Measurements from ENCODE around the gene TMEM178B.

TMEM178B gene

DNA sequence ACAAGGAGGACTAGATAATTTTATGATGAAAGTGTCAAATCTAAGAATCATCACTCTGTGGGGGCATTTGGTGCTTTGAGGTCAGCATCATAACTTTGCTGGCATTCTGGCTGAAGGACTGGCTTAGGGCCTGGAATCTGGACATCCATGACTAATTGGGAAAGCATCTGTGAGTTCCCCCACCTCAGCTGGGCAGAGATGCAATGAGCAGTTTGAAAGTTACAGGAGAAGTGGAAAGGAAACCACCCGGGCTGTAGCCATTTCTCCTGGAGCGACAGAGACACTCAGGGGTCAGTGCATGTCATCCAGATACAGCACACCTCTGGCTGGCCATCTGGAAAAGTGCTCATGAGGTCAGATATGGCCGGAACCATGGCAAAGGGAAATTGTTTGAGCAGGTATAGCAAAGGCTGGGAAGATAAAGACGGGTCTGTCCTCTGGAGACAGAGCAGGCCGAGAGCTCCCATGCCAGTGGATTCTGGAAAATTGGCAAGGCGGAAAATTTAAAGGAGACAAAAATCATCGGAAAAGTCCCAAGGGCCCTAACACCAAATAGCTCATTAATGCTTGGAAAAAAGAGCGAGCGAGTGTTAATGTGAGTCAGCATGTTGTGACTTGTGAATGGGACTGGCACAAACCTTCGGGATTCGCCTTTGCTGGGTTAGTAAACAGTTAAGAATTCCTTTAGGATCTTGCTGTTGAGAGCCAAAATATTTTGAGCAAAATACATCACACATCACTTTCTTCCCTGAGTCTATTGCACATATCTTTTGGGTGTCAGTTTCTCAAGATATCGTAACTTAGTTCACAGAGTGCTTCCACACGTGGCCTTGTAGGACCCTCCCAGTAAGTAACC is 288.9 kb downstream of the TMEM178B start:
- Histone ChIP-seq H3K4me3 (ENCODE audit: low read depth in 1 of 2, low read length in 1 of 2) (no peak overlapping the region), H3K27ac (no peak overlapping the region)

DNA sequence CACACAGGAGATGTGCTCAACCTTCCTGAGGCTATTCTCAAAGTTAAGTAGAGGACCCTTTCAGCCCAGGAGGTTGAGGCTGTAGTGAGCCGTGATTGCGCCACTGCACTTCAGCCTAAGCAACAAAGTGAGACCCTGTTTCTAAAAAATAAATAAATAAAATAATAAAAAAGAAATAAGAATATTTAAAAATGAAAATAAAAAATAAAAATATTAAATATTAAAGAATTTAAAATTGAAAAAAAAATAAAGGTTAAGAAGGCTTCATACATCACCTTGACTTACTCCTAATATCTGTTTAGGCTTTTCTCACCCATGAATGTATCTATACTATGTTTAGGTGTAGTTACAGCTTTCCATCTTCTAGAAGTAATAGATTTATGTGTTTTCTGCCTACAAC is 289.9 kb downstream of the TMEM178B start:
- Histone ChIP-seq H3K4me3 (ENCODE audit: low read depth in 1 of 2, low read length in 1 of 2) (no peak overlapping the region), H3K27ac (no peak overlapping the region), H3K36me3 (no peaks in the 10 kb centered on the region), H3K4me1 (ENCODE audit: control insufficient read depth in 1 of 2, insufficient read depth in 1 of 2, low read depth in 1 of 2, low read length in 1 of 2) (no peaks in the 10 kb centered on the region), H3K27me3 (no peaks in the 10 kb centered on the region), H3K9me3 (no peaks in the 10 kb centered on the region)
- TF ChIP-seq, protein P1, sequence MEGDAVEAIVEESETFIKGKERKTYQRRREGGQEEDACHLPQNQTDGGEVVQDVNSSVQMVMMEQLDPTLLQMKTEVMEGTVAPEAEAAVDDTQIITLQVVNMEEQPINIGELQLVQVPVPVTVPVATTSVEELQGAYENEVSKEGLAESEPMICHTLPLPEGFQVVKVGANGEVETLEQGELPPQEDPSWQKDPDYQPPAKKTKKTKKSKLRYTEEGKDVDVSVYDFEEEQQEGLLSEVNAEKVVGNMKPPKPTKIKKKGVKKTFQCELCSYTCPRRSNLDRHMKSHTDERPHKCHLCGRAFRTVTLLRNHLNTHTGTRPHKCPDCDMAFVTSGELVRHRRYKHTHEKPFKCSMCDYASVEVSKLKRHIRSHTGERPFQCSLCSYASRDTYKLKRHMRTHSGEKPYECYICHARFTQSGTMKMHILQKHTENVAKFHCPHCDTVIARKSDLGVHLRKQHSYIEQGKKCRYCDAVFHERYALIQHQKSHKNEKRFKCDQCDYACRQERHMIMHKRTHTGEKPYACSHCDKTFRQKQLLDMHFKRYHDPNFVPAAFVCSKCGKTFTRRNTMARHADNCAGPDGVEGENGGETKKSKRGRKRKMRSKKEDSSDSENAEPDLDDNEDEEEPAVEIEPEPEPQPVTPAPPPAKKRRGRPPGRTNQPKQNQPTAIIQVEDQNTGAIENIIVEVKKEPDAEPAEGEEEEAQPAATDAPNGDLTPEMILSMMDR (IDR thresholded peaks at IDR 0.05), result no peak

More for the DNA sequence above, 288.9 kb downstream of the TMEM178B start:
- Histone ChIP-seq H3K27me3 (no peaks in the 10 kb centered on the region), H3K4me1 (ENCODE audit: control insufficient read depth in 1 of 2, insufficient read depth in 1 of 2, low read depth in 1 of 2, low read length in 1 of 2) (no peaks in the 10 kb centered on the region), H3K36me3 (no peaks in the 10 kb centered on the region), H3K9me3 (no peaks in the 10 kb centered on the region)
- TF ChIP-seq, protein P1 (IDR thresholded peaks at IDR 0.05), result no peak

DNA sequence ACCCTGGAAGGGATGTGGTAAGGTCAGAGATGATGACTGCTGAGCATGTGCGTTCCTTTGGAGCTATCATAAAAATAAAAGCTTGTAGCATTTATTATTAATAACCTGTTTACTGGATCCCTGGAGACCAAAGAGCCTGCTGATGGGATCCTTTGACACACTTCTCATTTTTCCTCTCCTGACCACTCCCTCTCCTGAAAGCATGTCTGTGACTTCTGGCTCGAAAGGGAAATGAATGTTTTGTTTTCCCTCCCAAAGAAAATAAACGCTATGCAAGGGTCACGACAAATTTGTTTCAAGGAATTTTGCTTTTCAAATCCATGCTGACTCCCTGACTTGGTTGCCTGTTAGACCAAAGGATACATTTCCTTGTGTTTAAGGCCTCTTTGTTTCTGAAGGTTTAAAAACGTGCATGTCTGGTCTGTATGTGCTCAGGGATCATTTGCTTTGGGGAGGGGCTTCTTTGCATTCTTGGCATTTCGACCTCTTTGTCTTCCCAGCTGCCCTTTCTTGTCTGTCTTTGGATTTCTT is 292.3 kb downstream of the TMEM178B start:
- H3K9me3 ChIP-seq, result no peaks in the 10 kb centered on the region
- H3K36me3 ChIP-seq, result no peaks in the 10 kb centered on the region
- H3K27ac ChIP-seq, result no peak overlapping the region
- TF ChIP-seq, protein P1 (IDR thresholded peaks at IDR 0.05), result no peak
- no peak overlapping the region for H3K4me3 ChIP-seq (ENCODE audit: low read depth in 1 of 2, low read length in 1 of 2)
- no peaks in the 10 kb centered on the region for H3K4me1 ChIP-seq (ENCODE audit: control insufficient read depth in 1 of 2, insufficient read depth in 1 of 2, low read depth in 1 of 2, low read length in 1 of 2)
- no peaks in the 10 kb centered on the region for H3K27me3 ChIP-seq

DNA sequence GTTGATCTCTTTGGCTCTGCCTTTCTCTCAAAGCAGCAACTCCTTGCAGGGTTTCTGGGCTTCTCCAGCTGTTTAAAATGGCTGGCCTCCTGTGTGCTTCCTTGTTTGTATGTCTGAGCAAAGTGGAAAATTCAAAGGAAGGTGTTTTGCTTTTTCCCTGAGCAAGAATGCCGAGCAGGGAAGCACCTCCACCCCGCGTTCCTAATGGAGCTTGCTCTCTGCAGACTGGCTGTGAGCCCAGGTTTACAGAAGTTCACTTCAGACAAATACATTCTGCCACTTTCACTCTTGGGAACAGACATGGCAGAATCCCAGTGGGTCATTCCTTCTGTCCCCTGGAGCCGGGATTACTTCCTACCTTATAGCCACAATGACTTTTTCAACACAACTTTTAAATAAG is 295.6 kb downstream of the TMEM178B start:
- TF ChIP-seq, protein P1 (IDR thresholded peaks at IDR 0.05), result no peak
- H3K4me3 ChIP-seq (ENCODE audit: low read depth in 1 of 2, low read length in 1 of 2), result no peak overlapping the region
- H3K36me3 ChIP-seq, result no peaks in the 10 kb centered on the region
- H3K4me1 ChIP-seq (ENCODE audit: control insufficient read depth in 1 of 2, insufficient read depth in 1 of 2, low read depth in 1 of 2, low read length in 1 of 2), result no peaks in the 10 kb centered on the region
- H3K9me3 ChIP-seq, result no peaks in the 10 kb centered on the region
- H3K27ac ChIP-seq, result no peak overlapping the region
- H3K27me3 ChIP-seq, result no peaks in the 10 kb centered on the region

DNA sequence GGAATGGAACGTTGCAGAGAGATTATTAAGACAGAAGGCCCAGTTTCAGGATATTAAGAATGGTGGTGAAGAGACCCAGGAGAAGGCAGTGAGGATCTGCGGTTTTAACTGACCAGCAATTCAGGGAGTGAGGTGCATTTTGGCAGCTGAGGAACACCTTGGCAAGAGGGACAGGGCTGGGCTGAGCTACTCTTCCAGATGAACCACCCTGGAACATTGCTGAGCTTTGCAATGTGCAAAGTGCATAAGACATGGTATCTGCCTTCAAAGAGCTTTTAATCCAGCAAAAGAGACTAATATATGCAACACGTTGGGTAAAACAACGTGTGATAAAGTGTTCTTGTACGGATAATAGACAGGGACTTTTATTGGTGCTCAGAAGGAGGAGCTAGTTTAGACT is 296.3 kb downstream of the TMEM178B start:
- no peak overlapping the region for H3K27ac ChIP-seq
- no peaks in the 10 kb centered on the region for H3K27me3 ChIP-seq
- H3K4me1 ChIP-seq (ENCODE audit: control insufficient read depth in 1 of 2, insufficient read depth in 1 of 2, low read depth in 1 of 2, low read length in 1 of 2), result no peaks in the 10 kb centered on the region
- H3K4me3 ChIP-seq (ENCODE audit: low read depth in 1 of 2, low read length in 1 of 2), result no peak overlapping the region
- no peaks in the 10 kb centered on the region for H3K36me3 ChIP-seq
- TF ChIP-seq, protein P1 (IDR thresholded peaks at IDR 0.05), result no peak
- H3K9me3 ChIP-seq, result no peaks in the 10 kb centered on the region

Data from neutrophil (primary cell).